Erythroblast (primary cell): Measurements from ENCODE around the gene RPS6KA5.

Source experiments
- GATA1 ChIP-seq: IDR thresholded peaks from 2 replicates; pipeline ENCODE4 v1.6.1; 2011; ENCODE audit warnings: low read depth, mild to moderate bottlenecking, control low read depth, low read length, moderate library complexity
- POLR2A ChIP-seq: IDR thresholded peaks from 2 replicates; pipeline ENCODE4 v1.6.1; 2011; ENCODE audit warnings: mild to moderate bottlenecking, low read length

- TF ChIP-seq POLR2A (no peak), GATA1 (no peak)
These were observed 230.8 kb downstream of the RPS6KA5 start for GRCh38 chr14:90829677-90830076.
